GM19099 (cell line): ENCODE measurements around the gene JRKL.

Experiments used
- POLR2A ChIP-seq: IDR thresholded peaks from 3 replicates; pipeline ENCODE4 v1.6.1; 2011; ENCODE audit warnings: low read depth; ENCODE audit not compliant: insufficient read length; ENCODE audit errors: extremely low read depth

JRKL gene

DNA sequence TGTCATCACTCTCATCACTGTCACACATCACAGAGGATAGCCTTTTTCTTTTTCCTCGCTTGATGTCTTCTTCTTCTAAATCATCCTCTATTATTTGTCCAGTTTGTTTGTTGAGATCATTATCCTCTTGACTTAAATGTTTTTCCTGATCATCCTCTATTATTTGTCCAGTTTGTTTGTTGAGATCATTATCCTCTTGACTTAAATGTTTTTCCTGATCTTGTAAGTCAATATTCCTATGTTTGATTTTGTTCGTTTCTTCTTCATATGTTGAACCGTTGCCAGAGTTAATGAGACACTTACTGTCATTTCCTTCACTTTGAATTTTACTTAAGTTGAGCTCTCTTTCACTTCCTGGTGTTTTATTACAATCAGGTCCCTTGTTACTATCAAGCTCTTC lies 5.7 kb upstream of the JRKL start:
- TF ChIP-seq POLR2A = no peak

GRCh38 chr11:96385187-96385586 lies 4.6 kb upstream of the JRKL start:
- no peak for TF ChIP-seq POLR2A

GRCh38 chr11:96388891-96389719 lies 708 bp upstream of the JRKL start:
- no peak for TF ChIP-seq POLR2A

DNA sequence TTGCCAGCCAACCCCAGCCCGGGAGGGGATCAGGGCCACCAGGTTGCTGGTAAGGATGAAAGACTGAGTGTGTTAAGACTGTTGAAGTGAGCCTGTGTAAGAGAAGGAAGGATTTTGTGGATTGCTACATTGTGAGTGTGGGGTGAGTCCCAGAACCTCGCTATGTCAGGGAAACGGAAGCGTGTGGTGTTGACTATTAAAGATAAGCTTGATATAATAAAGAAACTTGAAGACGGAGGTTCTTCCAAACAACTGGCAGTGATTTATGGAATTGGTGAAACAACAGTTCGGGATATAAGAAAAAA lies 627 bp downstream of the JRKL start:
- TF ChIP-seq POLR2A = no peak

- TF ChIP-seq POLR2A = no peak
Observed at GRCh38 chr11:96391698-96392307, 2.0 kb downstream of the JRKL start.

DNA sequence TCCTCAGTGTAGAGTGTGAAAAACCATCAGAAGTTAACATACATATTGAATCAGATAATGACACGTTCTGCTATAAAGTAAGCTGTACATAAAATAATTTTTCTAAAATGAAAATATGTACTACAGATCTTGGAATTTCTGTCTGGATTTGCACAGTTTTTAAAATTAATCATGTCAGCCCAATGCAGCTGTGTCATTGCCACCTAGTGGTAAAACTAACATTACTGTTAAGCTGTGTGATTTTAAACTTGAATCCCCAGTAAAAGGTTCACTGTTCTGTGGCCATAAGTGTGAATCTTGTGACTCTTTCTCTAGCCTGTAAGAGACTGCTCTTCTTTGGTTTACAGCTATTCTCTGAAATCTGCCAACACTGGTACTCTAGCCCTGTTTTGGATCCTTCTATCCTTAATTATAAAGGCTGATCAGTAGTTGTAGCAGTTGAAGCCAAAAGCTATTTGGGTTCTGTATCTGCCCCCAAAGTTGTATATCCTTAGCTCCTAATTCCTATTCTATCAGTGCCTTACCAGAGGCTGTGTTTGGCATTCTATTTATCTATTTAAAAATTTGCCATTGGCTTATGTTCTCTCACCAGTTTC lies 4.0 kb downstream of the JRKL start:
- TF ChIP-seq POLR2A = no peak

DNA sequence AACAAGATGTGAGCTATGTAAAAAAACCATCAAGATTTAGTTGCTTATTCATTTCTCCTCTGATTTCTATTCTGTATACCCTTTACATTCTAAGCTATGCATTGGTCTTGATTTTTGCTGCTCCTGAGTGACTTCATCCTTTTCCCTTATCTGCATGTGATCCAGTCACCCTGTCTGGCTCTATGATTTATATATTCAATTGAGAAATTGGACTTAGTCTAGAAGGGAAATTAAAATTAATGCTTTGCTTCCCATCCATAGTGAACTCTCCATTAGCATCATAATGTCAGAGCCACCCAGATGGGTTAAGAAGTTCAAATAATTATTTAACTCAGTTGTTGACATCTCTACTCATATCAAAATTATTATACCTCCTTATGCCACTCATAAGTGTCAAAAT lies 5.0 kb downstream of the JRKL start:
- no peak for TF ChIP-seq POLR2A

DNA sequence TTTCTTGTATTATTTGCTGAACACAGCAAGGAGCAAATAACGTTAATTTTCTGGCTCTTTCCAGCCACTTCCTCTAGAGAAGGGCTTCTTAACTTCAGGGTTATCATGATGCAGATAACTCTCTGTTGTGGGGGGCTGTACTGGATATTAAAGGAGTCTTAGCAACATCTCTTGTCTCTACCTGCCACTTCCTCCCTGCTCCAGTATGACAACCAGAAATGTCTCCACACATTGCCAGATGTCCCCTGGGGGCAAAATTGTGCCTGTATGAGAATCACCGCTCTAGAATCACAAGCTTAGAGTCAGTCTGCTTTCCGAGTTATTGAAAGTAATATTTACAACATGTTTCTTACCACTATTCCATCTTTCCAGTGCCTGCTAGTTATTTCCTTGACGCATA lies 6.8 kb downstream of the JRKL start:
- TF ChIP-seq POLR2A = no peak

- no peak for TF ChIP-seq POLR2A
Observed at GRCh38 chr11:96397863-96398262, 8.1 kb downstream of the JRKL start.

GRCh38 chr11:96400697-96401096 lies 10.9 kb downstream of the JRKL start:
- no peak for TF ChIP-seq POLR2A

- no peak for TF ChIP-seq POLR2A
Observed at GRCh38 chr11:96412761-96413381, 23.1 kb downstream of the JRKL start.

GRCh38 chr11:96413408-96413807 lies 23.6 kb downstream of the JRKL start:
- TF ChIP-seq POLR2A = no peak

GRCh38 chr11:96424693-96425092 lies 34.9 kb downstream of the JRKL start:
- no peak for TF ChIP-seq POLR2A

GRCh38 chr11:96430668-96431067 lies 40.9 kb downstream of the JRKL start:
- TF ChIP-seq POLR2A = no peak
